ENCODE data around the gene PDLIM3.

Gene PDLIM3

GRCh38 chr4:185471235-185472102 is 63.8 kb downstream of the PDLIM3 start, which contains the start of gene CCDC110:
Gene CCDC110 (minus strand): TSS chr4:185471733. CDS start chr4:185471683, 50 bp downstream.
- peak within 1 kb of the TSS; percentile 75 for H3K4me3 ChIP-seq (ENCODE audit: low read depth, low read length)
- peak; percentile 98 for DNase-seq (ENCODE audit: low read depth)
- TF ChIP-seq, protein P1, sequence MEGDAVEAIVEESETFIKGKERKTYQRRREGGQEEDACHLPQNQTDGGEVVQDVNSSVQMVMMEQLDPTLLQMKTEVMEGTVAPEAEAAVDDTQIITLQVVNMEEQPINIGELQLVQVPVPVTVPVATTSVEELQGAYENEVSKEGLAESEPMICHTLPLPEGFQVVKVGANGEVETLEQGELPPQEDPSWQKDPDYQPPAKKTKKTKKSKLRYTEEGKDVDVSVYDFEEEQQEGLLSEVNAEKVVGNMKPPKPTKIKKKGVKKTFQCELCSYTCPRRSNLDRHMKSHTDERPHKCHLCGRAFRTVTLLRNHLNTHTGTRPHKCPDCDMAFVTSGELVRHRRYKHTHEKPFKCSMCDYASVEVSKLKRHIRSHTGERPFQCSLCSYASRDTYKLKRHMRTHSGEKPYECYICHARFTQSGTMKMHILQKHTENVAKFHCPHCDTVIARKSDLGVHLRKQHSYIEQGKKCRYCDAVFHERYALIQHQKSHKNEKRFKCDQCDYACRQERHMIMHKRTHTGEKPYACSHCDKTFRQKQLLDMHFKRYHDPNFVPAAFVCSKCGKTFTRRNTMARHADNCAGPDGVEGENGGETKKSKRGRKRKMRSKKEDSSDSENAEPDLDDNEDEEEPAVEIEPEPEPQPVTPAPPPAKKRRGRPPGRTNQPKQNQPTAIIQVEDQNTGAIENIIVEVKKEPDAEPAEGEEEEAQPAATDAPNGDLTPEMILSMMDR (conservative IDR thresholded peaks at IDR 0.05; ENCODE audit: low read depth, low read length), result peak; percentile 44

GRCh38 chr4:185470501-185471195 is 64.7 kb downstream of the PDLIM3 start:
- peak overlapping the region; percentile 74 for H3K4me3 ChIP-seq (ENCODE audit: low read depth, low read length)
- TF ChIP-seq, protein P1 (conservative IDR thresholded peaks at IDR 0.05; ENCODE audit: low read depth, low read length), result no peak
- peak; percentile 41 for DNase-seq (ENCODE audit: low read depth)

GRCh38 chr4:185469580-185470154 is 65.6 kb downstream of the PDLIM3 start:
- TF ChIP-seq, protein P1 (conservative IDR thresholded peaks at IDR 0.05; ENCODE audit: low read depth, low read length), result no peak
- DNase-seq (ENCODE audit: low read depth), result no peak
- H3K4me3 ChIP-seq (ENCODE audit: low read depth, low read length), result no peak overlapping the region

GRCh38 chr4:185468999-185469398 is 66.3 kb downstream of the PDLIM3 start:
- TF ChIP-seq, protein P1 (conservative IDR thresholded peaks at IDR 0.05; ENCODE audit: low read depth, low read length), result no peak
- no peak for DNase-seq (ENCODE audit: low read depth)
- H3K4me3 ChIP-seq (ENCODE audit: low read depth, low read length), result no peak overlapping the region

- DNase-seq (ENCODE audit: low read depth), result no peak
- no peak overlapping the region for H3K4me3 ChIP-seq (ENCODE audit: low read depth, low read length)
- TF ChIP-seq, protein P1 (conservative IDR thresholded peaks at IDR 0.05; ENCODE audit: low read depth, low read length), result no peak
Observed at GRCh38 chr4:185467991-185468390, 67.3 kb downstream of the PDLIM3 start.

DNA sequence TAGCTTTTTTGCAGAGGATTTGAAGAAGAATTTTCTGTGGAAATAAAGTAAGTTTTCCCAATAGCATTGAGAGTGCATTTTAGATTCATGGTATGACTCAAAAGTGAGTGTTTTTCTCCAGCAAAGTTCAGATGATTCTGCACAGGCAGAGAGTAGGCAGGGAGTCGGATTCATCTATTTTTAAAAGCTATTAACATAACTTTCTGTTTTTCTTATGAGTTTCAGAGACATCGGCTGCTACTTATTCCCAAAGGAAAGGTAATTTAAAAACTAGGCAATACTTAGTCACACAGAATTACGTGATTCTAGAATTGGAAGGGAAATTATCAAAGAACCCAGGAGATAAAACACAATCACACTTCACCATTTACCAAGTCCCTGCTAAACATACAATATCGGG is 68.2 kb downstream of the PDLIM3 start:
- peak; percentile 10 for DNase-seq (ENCODE audit: low read depth)
- TF ChIP-seq, protein P1 (conservative IDR thresholded peaks at IDR 0.05; ENCODE audit: low read depth, low read length), result no peak
- H3K4me3 ChIP-seq (ENCODE audit: low read depth, low read length), result no peak overlapping the region
